NK-92 (cell line): ENCODE measurements around the gene VKORC1L1.
A peak's percentile ranks its signal among the peaks of the same experiment; 100 is the strongest.
"Not testable (repeated sequence)": the region's sequence is repeated elsewhere in the genome, so short reads cannot be mapped to it uniquely, and the experiment has no call there.

Experiments used
- DNase-seq: peaks from one replicate; lab custom pipeline; 2025; ENCODE audit not compliant: unreplicated experiment; lab: John Stamatoyannopoulos, UW

Gene VKORC1L1

GRCh38 chr7:65976659-65977196 lies 103.9 kb downstream of the VKORC1L1 start:
- no peak for DNase-seq

- no peak for DNase-seq
Measured at GRCh38 chr7:65978891-65979582, 106.2 kb downstream of the VKORC1L1 start.

- no peak for DNase-seq
Measured at GRCh38 chr7:65979583-65980477, 107.0 kb downstream of the VKORC1L1 start.

- no peak for DNase-seq
Measured at GRCh38 chr7:65980478-65981250, 107.8 kb downstream of the VKORC1L1 start.

GRCh38 chr7:65981965-65982792 lies 109.3 kb downstream of the VKORC1L1 start, which contains the start of gene GUSB:
Gene GUSB (minus strand): TSS chr7:65982213. CDS start chr7:65982183, 30 bp downstream.
- DNase-seq = peak; percentile 16

GRCh38 chr7:65983965-65984658 lies 111.2 kb downstream of the VKORC1L1 start:
- no peak for DNase-seq

- no peak for DNase-seq
Measured at GRCh38 chr7:65988084-65988483, 115.2 kb downstream of the VKORC1L1 start.

GRCh38 chr7:65988503-65988902 lies 115.6 kb downstream of the VKORC1L1 start:
- DNase-seq = not testable (repeated sequence)

- DNase-seq = no peak
Measured at GRCh38 chr7:65989694-65990080, 116.8 kb downstream of the VKORC1L1 start.

GRCh38 chr7:65991829-65992228 lies 119.0 kb downstream of the VKORC1L1 start:
- not testable (repeated sequence) for DNase-seq

GRCh38 chr7:65992526-65992925 lies 119.7 kb downstream of the VKORC1L1 start:
- no peak for DNase-seq

- not testable (repeated sequence) for DNase-seq
Measured at GRCh38 chr7:65994984-65995383, 122.1 kb downstream of the VKORC1L1 start.

GRCh38 chr7:66000823-66001417 lies 128.0 kb downstream of the VKORC1L1 start:
- not testable (repeated sequence) for DNase-seq

- DNase-seq = not testable (repeated sequence)
Measured at GRCh38 chr7:66005115-66005671, 132.3 kb downstream of the VKORC1L1 start.

GRCh38 chr7:66007232-66007631 lies 134.4 kb downstream of the VKORC1L1 start:
- no peak for DNase-seq
